ENCODE results near the gene RANBP6. TPM values are rescaled to one million over a fixed set of nuclear protein-coding genes. Genes with fewer than 3 reads are reported as not detected.
A peak's percentile ranks its signal among the peaks of the same experiment; 100 is the strongest.

RANBP6 gene
- total RNA-seq, 1 experiment from 2014 or later: 7.9 TPM

GRCh38 chr9:6008169-6008979, 7.0 kb downstream of the RANBP6 start:
- Histone ChIP-seq H3K27me3 (ENCODE audit: insufficient read depth, low read depth) (no peaks in the 10 kb centered on the region), H2AFZ (peak overlapping the region; percentile 81), H4K20me1 (ENCODE audit: insufficient read depth) (no peaks in the 10 kb centered on the region), H3F3A (ENCODE audit: insufficient read depth, low read depth) (peaks cover 19% of the 10 kb centered on the region; the same call in 1 of the 2 replicates), H3K27ac (peak overlapping the region; percentile 51), H3K36me3 (ENCODE audit: low read depth) (0 out of 2 replicates have a peak, but pooled peaks cover 7% of the 10 kb centered on the region), H3K9me3 (ENCODE audit: insufficient read depth, low read depth) (no peaks in the 10 kb centered on the region), H3K9me2 (ENCODE audit: insufficient read depth) (no peaks in the 10 kb centered on the region), H3K4me2 (peak overlapping the region; percentile 89), H3K4me1 (replicated peaks; ENCODE audit: insufficient read depth) (peaks cover 13% of the 10 kb centered on the region; the same call in 1 of the 2 replicates), H3K4me3 (peak overlapping the region; percentile 84), H3K79me2 (ENCODE audit: low read depth) (peaks cover 70% of the 10 kb centered on the region)
- CTCF ChIA-PET: interaction anchor here (0.5 to 1.1 kb wide), 4 partner anchors 46 to 559 kb away, joined by 3 to 6 read pairs (median 5); no protein-coding TSS in a partner anchor
- POLR2A ChIA-PET (ENCODE audit: unreplicated experiment): interaction anchor here (0.5 to 0.8 kb wide), 6 partner anchors 46 to 1815 kb away, joined by 3 to 12 read pairs (median 4); no protein-coding TSS in a partner anchor
- intact Hi-C loops (cut with micrococcal nuclease; ENCODE audit: unreplicated experiment): no loop called here
- DNase-seq: peak; percentile 81 to 87
- TSS peak; percentile 80 for BruUV-seq (replicated peaks)
- no peak for TF ChIP-seq CTCF (conservative IDR thresholded peaks at IDR 0.05)
- TF ChIP-seq EZH2 (IDR thresholded peaks at IDR 0.05; ENCODE audit: low read depth): no peak

- H3K4me2 ChIP-seq: peak overlapping the region; percentile 89
- no peaks in the 10 kb centered on the region for H3K9me3 ChIP-seq (ENCODE audit: insufficient read depth, low read depth)
- peaks cover 13% of the 10 kb centered on the region; the same call in 1 of the 2 replicates for H3K4me1 ChIP-seq (replicated peaks; ENCODE audit: insufficient read depth)
- ChIA-PET POLR2A (ENCODE audit: unreplicated experiment) (interaction anchor here (0.6 to 0.8 kb wide), 3 partner anchors 380 to 1814 kb away, joined by 3 to 7 read pairs (median 4); no protein-coding TSS in a partner anchor), CTCF (interaction anchor here (0.5 to 1.1 kb wide), 2 partner anchors 47 to 559 kb away, joined by 3 to 5 read pairs; no protein-coding TSS in a partner anchor)
- no peaks in the 10 kb centered on the region for H4K20me1 ChIP-seq (ENCODE audit: insufficient read depth)
- peak overlapping the region; percentile 51 for H3K27ac ChIP-seq
- 0 out of 2 replicates have a peak, but pooled peaks cover 7% of the 10 kb centered on the region for H3K36me3 ChIP-seq (ENCODE audit: low read depth)
- BruUV-seq (replicated peaks): no TSS peak
- H3F3A ChIP-seq (ENCODE audit: insufficient read depth, low read depth): peaks cover 19% of the 10 kb centered on the region; the same call in 1 of the 2 replicates
- H3K79me2 ChIP-seq (ENCODE audit: low read depth): peaks cover 70% of the 10 kb centered on the region
- intact Hi-C loops (cut with micrococcal nuclease; ENCODE audit: unreplicated experiment): no loop called here
- peak overlapping the region; percentile 84 for H3K4me3 ChIP-seq
- no peaks in the 10 kb centered on the region for H3K9me2 ChIP-seq (ENCODE audit: insufficient read depth)
- no peaks in the 10 kb centered on the region for H3K27me3 ChIP-seq (ENCODE audit: insufficient read depth, low read depth)
- H2AFZ ChIP-seq: peak overlapping the region; percentile 75
- TF ChIP-seq CTCF (conservative IDR thresholded peaks at IDR 0.05) (no peak), EZH2 (IDR thresholded peaks at IDR 0.05; ENCODE audit: low read depth) (no peak)
- DNase-seq: peak in 1 of 2 experiments; percentile 60
Measured at GRCh38 chr9:6007770-6008168, 7.7 kb downstream of the RANBP6 start.

GRCh38 chr9:6007058-6007769, 8.2 kb downstream of the RANBP6 start:
- H3K27me3 ChIP-seq (ENCODE audit: insufficient read depth, low read depth): no peaks in the 10 kb centered on the region
- ChIA-PET POLR2A (ENCODE audit: unreplicated experiment) (interaction anchor here (0.5 to 1.2 kb wide), 4 partner anchors 19 to 379 kb away, joined by 3 to 7 read pairs (median 4); no protein-coding TSS in a partner anchor), CTCF (no interaction called here)
- H3F3A ChIP-seq (ENCODE audit: insufficient read depth, low read depth): peaks cover 19% of the 10 kb centered on the region; the same call in 1 of the 2 replicates
- no TSS peak for BruUV-seq (replicated peaks)
- TF ChIP-seq CTCF (conservative IDR thresholded peaks at IDR 0.05): no peak
- TF ChIP-seq EZH2 (IDR thresholded peaks at IDR 0.05; ENCODE audit: low read depth): no peak
- H4K20me1 ChIP-seq (ENCODE audit: insufficient read depth): no peaks in the 10 kb centered on the region
- H3K9me2 ChIP-seq (ENCODE audit: insufficient read depth): no peaks in the 10 kb centered on the region
- H3K79me2 ChIP-seq (ENCODE audit: low read depth): peaks cover 67% of the 10 kb centered on the region
- peak overlapping the region; percentile 89 for H3K4me2 ChIP-seq
- no peaks in the 10 kb centered on the region for H3K9me3 ChIP-seq (ENCODE audit: insufficient read depth, low read depth)
- peaks cover 8% of the 10 kb centered on the region; the same call in 1 of the 2 replicates for H3K4me1 ChIP-seq (replicated peaks; ENCODE audit: insufficient read depth)
- H3K36me3 ChIP-seq (ENCODE audit: low read depth): 0 out of 2 replicates have a peak, but pooled peaks cover 7% of the 10 kb centered on the region
- intact Hi-C loops (cut with micrococcal nuclease; ENCODE audit: unreplicated experiment): no loop called here
- peak overlapping the region; percentile 75 for H2AFZ ChIP-seq
- peak overlapping the region; percentile 51 for H3K27ac ChIP-seq
- peak in 1 of 2 experiments; percentile 87 for DNase-seq
- H3K4me3 ChIP-seq: peak overlapping the region; percentile 84
